Smooth muscle cell (in vitro differentiated cells): ENCODE measurements around the gene CLEC4F. TPM values are rescaled to one million over a fixed set of nuclear protein-coding genes. Genes with fewer than 3 reads are reported as not detected.

Experiments
- DNase-seq: peaks from one replicate; lab custom pipeline; 2025; ENCODE audit not compliant: unreplicated experiment; lab: John Stamatoyannopoulos, UW
- H2AFZ ChIP-seq: fragments of 200-600 bp; sonication (generic); 2 replicates; pipeline ENCODE4 v1.6.0; 2016; ENCODE audit warnings: antibody characterized with exemption, low read depth, mild to moderate bottlenecking
- H3F3A ChIP-seq: fragments of 200-600 bp; sonication (generic); 2 replicates; pipeline ENCODE4 v1.6.0; 2017; ENCODE audit warnings: antibody characterized with exemption, low read depth
- H3K27ac ChIP-seq: fragments of 200-600 bp; sonication (generic); 2 replicates; pipeline ENCODE4 v1.5.1; 2016; ENCODE audit warnings: low read depth, mild to moderate bottlenecking
- H3K27me3 ChIP-seq: fragments of 200-600 bp; sonication (generic); 2 replicates; pipeline ENCODE4 v1.6.1; 2016; ENCODE audit warnings: low read depth, mild to moderate bottlenecking
- H3K36me3 ChIP-seq: fragments of 200-600 bp; sonication (generic); 2 replicates; pipeline ENCODE4 v1.5.1; 2016; ENCODE audit warnings: low read depth
- H3K4me1 ChIP-seq: fragments of 200-600 bp; sonication (generic); 2 replicates; pipeline ENCODE4 v1.5.1; 2016; ENCODE audit warnings: low read depth
- H3K4me2 ChIP-seq: fragments of 200-600 bp; sonication (generic); 2 replicates; pipeline ENCODE4 v1.6.0; 2016; ENCODE audit warnings: mild to moderate bottlenecking
- H3K4me3 ChIP-seq: fragments of 200-600 bp; sonication (generic); 2 replicates; pipeline ENCODE4 v1.5.1; 2016; ENCODE audit warnings: mild to moderate bottlenecking
- H3K79me2 ChIP-seq: fragments of 200-600 bp; sonication (generic); 2 replicates; pipeline ENCODE4 v1.6.0; 2016; ENCODE audit warnings: low read depth, mild to moderate bottlenecking
- H3K9ac ChIP-seq: fragments of 200-600 bp; sonication (generic); 2 replicates; pipeline ENCODE4 v1.6.0; 2016; ENCODE audit warnings: low read depth
- H3K9me3 ChIP-seq: fragments of 200-600 bp; sonication (generic); replicated peaks from 2 replicates; pipeline ENCODE4 v1.5.1; 2016; ENCODE audit warnings: low read depth
- H4K20me1 ChIP-seq: fragments of 200-600 bp; sonication (generic); 2 replicates; pipeline ENCODE4 v1.6.0; 2016; ENCODE audit warnings: low read depth
- CTCF ChIP-seq: fragments of 200-600 bp; sonication (generic); IDR thresholded peaks from 2 replicates; pipeline ENCODE4 v1.5.1; 2017; ENCODE audit warnings: borderline replicate concordance, mild to moderate bottlenecking, antibody characterized with exemption; ENCODE audit not compliant: insufficient read depth, poor library complexity, severe bottlenecking
- WGBS: methylation state at CpG from one replicate; pipeline ENCODE4 v1.1.7; 2016; ENCODE audit warnings: low lambda C conversion rate; 5-methylcytosine and 5-hydroxymethylcytosine counted together
- polyA plus RNA-seq: library from polyadenylated mRNA; unstranded; fragments of >200 nt; fragmentation: Nextera tagmentation; extraction: Ambion mirVana; gene quantifications from 2 replicates; pipeline ENCODE4 v1.2.1, GENCODE V29; 2016
- total RNA-seq: library from RNA; depleted of rRNA; stranded (reverse); fragments of >200 nt; gene quantifications from 2 replicates; pipeline ENCODE4 v1.2.3, GENCODE V29; 2014

CLEC4F gene
- total and polyA plus RNA-seq, 2 experiments from 2014 or later = not detected

- peaks cover 9% of the 10 kb centered on the region for H3K4me1 ChIP-seq
- H2AFZ ChIP-seq = peak within 1 kb of the TSS; percentile 98
- H3K9ac ChIP-seq = peak within 1 kb of the TSS; percentile 34
- peak; percentile 42 for TF ChIP-seq CTCF
- no peaks in the 10 kb centered on the region for H3K36me3 ChIP-seq
- no peak for DNase-seq
- H3K4me2 ChIP-seq = peak within 1 kb of the TSS; percentile 100
- WGBS = under 1% methylated on average over 41 of the region's 74 CpGs
- H3K27me3 ChIP-seq = peaks cover 28% of the 10 kb centered on the region
- no peaks in the 10 kb centered on the region for H4K20me1 ChIP-seq
- no peaks in the 10 kb centered on the region for H3K9me3 ChIP-seq
- H3K27ac ChIP-seq = no peak within 1 kb of the TSS
- H3K4me3 ChIP-seq = peak within 1 kb of the TSS; percentile 71
- no peaks in the 10 kb centered on the region for H3F3A ChIP-seq
- no peaks in the 10 kb centered on the region for H3K79me2 ChIP-seq
Measured at GRCh38 chr2:70767699-70768589, 52.5 kb downstream of the CLEC4F start, which contains the start of gene ADD2. Gene ADD2 (minus strand): TSS chr2:70768200. CDS start chr2:70706408, 61,792 bp downstream.

GRCh38 chr2:70767079-70767698 is 53.2 kb downstream of the CLEC4F start:
- H2AFZ ChIP-seq = peak overlapping the region; percentile 98
- DNase-seq = no peak
- peaks cover 9% of the 10 kb centered on the region for H3K4me1 ChIP-seq
- H3K79me2 ChIP-seq = no peaks in the 10 kb centered on the region
- peaks cover 28% of the 10 kb centered on the region for H3K27me3 ChIP-seq
- no peaks in the 10 kb centered on the region for H3K36me3 ChIP-seq
- peak overlapping the region; percentile 100 for H3K4me2 ChIP-seq
- no peaks in the 10 kb centered on the region for H4K20me1 ChIP-seq
- no peak overlapping the region for H3K9ac ChIP-seq
- H3F3A ChIP-seq = no peaks in the 10 kb centered on the region
- WGBS = 1% methylated on average over 31 of the region's 51 CpGs
- no peak for TF ChIP-seq CTCF
- H3K27ac ChIP-seq = no peak overlapping the region
- peak overlapping the region; percentile 71 for H3K4me3 ChIP-seq
- no peaks in the 10 kb centered on the region for H3K9me3 ChIP-seq

DNA sequence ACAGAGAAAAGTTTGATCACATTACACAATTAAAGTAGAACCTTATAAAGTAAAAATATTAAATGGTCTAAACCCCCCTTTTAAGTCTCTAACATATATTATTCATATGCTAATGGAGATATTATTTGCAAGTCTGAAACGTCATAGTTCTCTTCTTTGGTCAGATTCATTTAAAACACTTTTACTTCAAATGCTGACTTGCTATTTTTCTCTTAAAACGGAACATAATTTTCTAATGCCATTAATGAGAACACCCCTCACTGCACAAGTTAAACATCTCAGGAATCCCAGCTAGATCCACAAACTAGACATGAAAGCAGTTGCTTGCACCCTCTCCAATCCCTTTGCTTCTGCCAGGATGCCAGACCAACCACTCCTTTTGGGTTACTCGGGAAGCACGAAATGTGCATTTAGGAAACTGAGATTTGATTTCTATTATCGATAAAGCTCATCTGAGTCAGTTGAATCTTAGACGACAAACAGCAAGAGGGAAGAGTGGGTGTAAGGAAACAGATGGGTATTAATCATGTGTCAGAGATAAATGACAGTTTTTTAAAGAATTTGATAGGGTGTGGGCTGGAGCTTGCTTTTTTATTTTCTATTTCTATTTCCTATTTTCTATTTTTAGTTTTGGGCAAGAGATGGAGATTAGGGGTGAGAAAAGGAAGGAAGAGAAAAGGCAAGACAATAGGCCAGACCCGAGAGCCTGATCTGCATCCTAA is 53.9 kb downstream of the CLEC4F start:
- DNase-seq = no peak
- H3K27me3 ChIP-seq = peaks cover 28% of the 10 kb centered on the region
- peak overlapping the region; percentile 100 for H3K4me2 ChIP-seq
- H3K4me3 ChIP-seq = peak overlapping the region; percentile 71
- no peak overlapping the region for H3K27ac ChIP-seq
- H3K79me2 ChIP-seq = no peaks in the 10 kb centered on the region
- H3K9ac ChIP-seq = no peak overlapping the region
- no peaks in the 10 kb centered on the region for H3K36me3 ChIP-seq
- H4K20me1 ChIP-seq = no peaks in the 10 kb centered on the region
- no peak overlapping the region for H2AFZ ChIP-seq
- no peaks in the 10 kb centered on the region for H3K9me3 ChIP-seq
- no peaks in the 10 kb centered on the region for H3F3A ChIP-seq
- H3K4me1 ChIP-seq = peaks cover 9% of the 10 kb centered on the region
- TF ChIP-seq CTCF = no peak
- 11% methylated on average over 7 of the region's 7 CpGs for WGBS
